CD1c-positive myeloid dendritic cell (primary cell): ENCODE measurements around the gene TENM4.

ENCODE experiments used
- DNase-seq: peaks from one replicate; pipeline ENCODE4 v3.0.0-alpha.2; 2016; ENCODE audit errors: extremely low spot score

The TENM4 gene

GRCh38 chr11:78715639-78716311 lies 725.1 kb downstream of the TENM4 start:
- no peak for DNase-seq

GRCh38 chr11:78714539-78714938 lies 726.3 kb downstream of the TENM4 start:
- no peak for DNase-seq

- no peak for DNase-seq
Observed at GRCh38 chr11:78711735-78712134, 729.1 kb downstream of the TENM4 start.

- DNase-seq: no peak
Observed at GRCh38 chr11:78710417-78710816, 730.4 kb downstream of the TENM4 start.

GRCh38 chr11:78708388-78708787 lies 732.4 kb downstream of the TENM4 start:
- DNase-seq: no peak

GRCh38 chr11:78706551-78706950 lies 734.3 kb downstream of the TENM4 start:
- no peak for DNase-seq

- DNase-seq: no peak
Observed at GRCh38 chr11:78704811-78705210, 736.0 kb downstream of the TENM4 start.

- DNase-seq: no peak
Observed at GRCh38 chr11:78699609-78700135, 741.2 kb downstream of the TENM4 start.

- no peak for DNase-seq
Observed at GRCh38 chr11:78698612-78699011, 742.2 kb downstream of the TENM4 start.

GRCh38 chr11:78696177-78696576 lies 744.7 kb downstream of the TENM4 start:
- no peak for DNase-seq

GRCh38 chr11:78694152-78694551 lies 746.7 kb downstream of the TENM4 start:
- no peak for DNase-seq

GRCh38 chr11:78691215-78691614 lies 749.6 kb downstream of the TENM4 start:
- no peak for DNase-seq

- DNase-seq: no peak
Observed at GRCh38 chr11:78690352-78690987, 750.4 kb downstream of the TENM4 start.

- no peak for DNase-seq
Observed at GRCh38 chr11:78689585-78690153, 751.2 kb downstream of the TENM4 start.

GRCh38 chr11:78689101-78689500 lies 751.7 kb downstream of the TENM4 start:
- no peak for DNase-seq

- no peak for DNase-seq
Observed at GRCh38 chr11:78688460-78688859, 752.4 kb downstream of the TENM4 start.

- DNase-seq: no peak
Observed at GRCh38 chr11:78685156-78685555, 755.7 kb downstream of the TENM4 start.

- DNase-seq: no peak
Observed at GRCh38 chr11:78684377-78684776, 756.5 kb downstream of the TENM4 start.

GRCh38 chr11:78683774-78684173 lies 757.1 kb downstream of the TENM4 start:
- DNase-seq: no peak

- no peak for DNase-seq
Observed at GRCh38 chr11:78676026-78676557, 764.7 kb downstream of the TENM4 start.

- no peak for DNase-seq
Observed at GRCh38 chr11:78672850-78673620, 767.8 kb downstream of the TENM4 start.

- no peak for DNase-seq
Observed at GRCh38 chr11:78669249-78669648, 771.6 kb downstream of the TENM4 start.
